PC-3 (cell line): ENCODE measurements around the gene KCNG1. TPM values are rescaled to one million over a fixed set of nuclear protein-coding genes. Genes with fewer than 3 reads are reported as not detected.

Source experiments
- ATAC-seq: fragments of 200-7000 bp; cut with Tn5 transposase; 2 replicates; pipeline ENCODE4 v1.9.1; 2020; ENCODE audit warnings: mild to moderate bottlenecking, moderate library complexity
- BruUV-seq: library from RNA; stranded (reverse); fragments of 400-500 nt; replicated peaks from 2 replicates; lab custom pipeline; 2021; lab: Mats Ljungman, UMichigan
- CTCF ChIA-PET: fragments of 300-600 bp; sonication (Branson Sonifier 250); formaldehyde crosslinking; loops from one replicate; lab custom pipeline; 2022; ENCODE audit warnings: antibody characterized with exemption; lab: Charles Lee
- POLR2A ChIA-PET: fragments of 300-600 bp; sonication (Branson Sonifier 250); formaldehyde crosslinking; loops from one replicate; lab custom pipeline; 2022; ENCODE audit warnings: antibody characterized with exemption; ENCODE audit not compliant: unreplicated experiment; lab: Charles Lee
- DNase-seq: peaks from one replicate; pipeline ENCODE4 v3.0.0-alpha.2; 2015
- H2AFZ ChIP-seq: fragments of 300-600 bp; sonication (generic); 2 replicates; pipeline ENCODE4 v1.6.0; 2016; ENCODE audit warnings: antibody characterized with exemption, low read length
- H3F3A ChIP-seq: fragments of 300-600 bp; sonication (generic); one replicate; pipeline ENCODE4 v1.6.0; 2017; ENCODE audit warnings: antibody characterized with exemption, low read length, control low read depth, mild to moderate bottlenecking; ENCODE audit not compliant: unreplicated experiment
- H3K27ac ChIP-seq: fragments of 300-600 bp; sonication (generic); 2 replicates; pipeline ENCODE4 v1.5.1; 2016; ENCODE audit warnings: mild to moderate bottlenecking, low read length
- H3K27me3 ChIP-seq: fragments of 300-600 bp; sonication (generic); 2 replicates; pipeline ENCODE4 v1.6.1; 2016; ENCODE audit warnings: low read length, mixed read lengths
- H3K36me3 ChIP-seq: fragments of 300-600 bp; sonication (generic); 2 replicates; pipeline ENCODE4 v1.6.1; 2016; ENCODE audit warnings: low read depth, mixed run types, low read length, mixed read lengths
- H3K4me1 ChIP-seq: fragments of 300-600 bp; sonication (generic); 2 replicates; pipeline ENCODE4 v1.5.1; 2016; ENCODE audit warnings: low read length; ENCODE audit not compliant: insufficient read depth
- H3K4me2 ChIP-seq: fragments of 300-600 bp; sonication (generic); 2 replicates; pipeline ENCODE4 v1.6.0; 2016; ENCODE audit warnings: low read length
- H3K4me3 ChIP-seq: fragments of 300-600 bp; sonication (generic); 2 replicates; pipeline ENCODE4 v1.5.1; 2016; ENCODE audit warnings: mild to moderate bottlenecking, low read length, mixed read lengths
- H3K79me2 ChIP-seq: fragments of 300-600 bp; sonication (generic); 2 replicates; pipeline ENCODE4 v1.6.1; 2017; ENCODE audit warnings: low read length, mixed read lengths
- H3K9ac ChIP-seq: fragments of 300-600 bp; sonication (generic); 2 replicates; pipeline ENCODE4 v1.6.0; 2016; ENCODE audit warnings: mild to moderate bottlenecking, low read length
- H3K9me2 ChIP-seq: fragments of 300-600 bp; sonication (generic); replicated peaks from 2 replicates; pipeline ENCODE4 v1.6.1; 2016; ENCODE audit warnings: mixed run types, low read length, mixed read lengths
- H3K9me3 ChIP-seq: fragments of 300-600 bp; sonication (generic); 2 replicates; pipeline ENCODE4 v1.6.1; 2016; ENCODE audit warnings: low read length, mixed read lengths
- H4K20me1 ChIP-seq: fragments of 300-600 bp; sonication (generic); 2 replicates; pipeline ENCODE4 v1.6.1; 2016; ENCODE audit warnings: low read length, mixed read lengths
- CTCF ChIP-seq: fragments of 300-600 bp; sonication (generic); conservative IDR thresholded peaks from 2 replicates; pipeline ENCODE4 v1.5.1; 2017; ENCODE audit warnings: antibody characterized with exemption, low read depth, mild to moderate bottlenecking, low read length
- EZH2 ChIP-seq: fragments of 300-600 bp; sonication (generic); IDR thresholded peaks from one replicate; pipeline ENCODE4 v1.6.1; 2017; ENCODE audit warnings: antibody characterized with exemption, mild to moderate bottlenecking, low read length; ENCODE audit not compliant: unreplicated experiment
- EZH2phosphoT487 ChIP-seq: fragments of 300-600 bp; sonication (generic); IDR thresholded peaks from 2 replicates; pipeline ENCODE4 v1.6.1; 2018; ENCODE audit warnings: mild to moderate bottlenecking, antibody characterized with exemption, low read length, borderline replicate concordance
- intact Hi-C: fragments of 100-400 bp; cut with micrococcal nuclease; formaldehyde crosslinking; loops from 2 replicates; pipeline ENCODE4 v1.9.0; 2023
- total RNA-seq: library from RNA; depleted of rRNA; stranded (reverse); fragments of >200 nt; gene quantifications from 2 replicates; pipeline ENCODE4 v1.2.3, GENCODE V29; 2014

KCNG1 gene
- total RNA-seq, 1 experiment from 2014 or later = 61.5 TPM

- DNase-seq (no peak), ATAC-seq (no peak)
- H3F3A ChIP-seq = no peaks in the 10 kb centered on the region
- no peaks in the 10 kb centered on the region for H3K9me3 ChIP-seq
- ChIA-PET CTCF (no interaction called here), POLR2A (no interaction called here)
- no peaks in the 10 kb centered on the region for H3K27me3 ChIP-seq
- no peaks in the 10 kb centered on the region for H3K79me2 ChIP-seq
- TF ChIP-seq EZH2phosphoT487 (no peak), EZH2 (no peak), CTCF (no peak)
- no peaks in the 10 kb centered on the region for H3K9me2 ChIP-seq
- no peaks in the 10 kb centered on the region; the same call in 1 of the 2 replicates for H3K36me3 ChIP-seq
- H3K4me1 ChIP-seq = no peaks in the 10 kb centered on the region
- H3K4me2 ChIP-seq = no peak overlapping the region
- intact Hi-C loops = no loop called here
- no peaks in the 10 kb centered on the region for H4K20me1 ChIP-seq
- no peak overlapping the region for H3K27ac ChIP-seq
- no peak overlapping the region for H3K9ac ChIP-seq
- no peak overlapping the region for H2AFZ ChIP-seq
- no TSS peak for BruUV-seq
- no peak overlapping the region for H3K4me3 ChIP-seq
Observed at GRCh38 chr20:51008718-51009117, 14.2 kb downstream of the KCNG1 start.

- Histone ChIP-seq H3K27ac (no peak overlapping the region), H3K36me3 (no peaks in the 10 kb centered on the region; the same call in 1 of the 2 replicates), H3K9me2 (no peaks in the 10 kb centered on the region), H3K4me2 (no peak overlapping the region), H3K79me2 (no peaks in the 10 kb centered on the region), H3K4me1 (no peaks in the 10 kb centered on the region), H3K9ac (no peak overlapping the region), H3K9me3 (no peaks in the 10 kb centered on the region), H2AFZ (no peak overlapping the region), H3F3A (no peaks in the 10 kb centered on the region), H3K4me3 (no peak overlapping the region), H4K20me1 (no peaks in the 10 kb centered on the region), H3K27me3 (no peaks in the 10 kb centered on the region)
- ATAC-seq (no peak), DNase-seq (no peak)
- no TSS peak for BruUV-seq
- ChIA-PET CTCF (no interaction called here), POLR2A (no interaction called here)
- TF ChIP-seq EZH2phosphoT487 (no peak), CTCF (no peak), EZH2 (no peak)
- intact Hi-C loops = no loop called here
Observed at GRCh38 chr20:51005214-51005613, 17.7 kb downstream of the KCNG1 start.

- no peaks in the 10 kb centered on the region for H3K4me1 ChIP-seq
- H3K79me2 ChIP-seq = no peaks in the 10 kb centered on the region
- H3K4me3 ChIP-seq = no peak overlapping the region
- H3F3A ChIP-seq = no peaks in the 10 kb centered on the region
- H3K9ac ChIP-seq = no peak overlapping the region
- CTCF ChIA-PET = no interaction called here
- no peak for ATAC-seq
- H2AFZ ChIP-seq = no peak overlapping the region
- POLR2A ChIA-PET = no interaction called here
- H3K27me3 ChIP-seq = no peaks in the 10 kb centered on the region
- no peak overlapping the region for H3K4me2 ChIP-seq
- H3K9me2 ChIP-seq = no peaks in the 10 kb centered on the region
- intact Hi-C loops = no loop called here
- no peaks in the 10 kb centered on the region for H3K9me3 ChIP-seq
- TF ChIP-seq CTCF = no peak
- TF ChIP-seq EZH2 = no peak
- no peak for TF ChIP-seq EZH2phosphoT487
- no peak overlapping the region for H3K27ac ChIP-seq
- no peaks in the 10 kb centered on the region; the same call in 1 of the 2 replicates for H3K36me3 ChIP-seq
- DNase-seq = no peak
- no peaks in the 10 kb centered on the region for H4K20me1 ChIP-seq
- no TSS peak for BruUV-seq
Observed at GRCh38 chr20:51004781-51005180, 18.1 kb downstream of the KCNG1 start.
